ENCODE measurements around the gene GRAMD4. TPM values are rescaled to one million over a fixed set of nuclear protein-coding genes. Genes with fewer than 3 reads are reported as not detected.
A peak's percentile ranks its signal among the peaks of the same experiment; 100 is the strongest.

Gene GRAMD4
- total RNA-seq, 1 experiment from 2014 or later = 19.8 TPM

- H3K27ac ChIP-seq (ENCODE audit: insufficient read length, low read depth, low read length) = no peak overlapping the region
- H3K27ac Mint-ChIP-seq = no peak overlapping the region; a peak in 1 of 7 replicates
Observed at GRCh38 chr22:46578251-46578823, 41.8 kb upstream of the GRAMD4 start.

More at GRCh38 chr22:46578251-46578823, 41.8 kb upstream of the GRAMD4 start:
- Histone ChIP-seq H2BK120ac (ENCODE audit: low read depth, low read length, poor library complexity, severe bottlenecking) (no peak overlapping the region), H3K79me2 (ENCODE audit: insufficient read depth, low read length) (no peaks in the 10 kb centered on the region), H3K56ac (ENCODE audit: insufficient read length, low read depth, low read length) (no peak overlapping the region), H3K4ac (ENCODE audit: low read depth, low read length) (no peak overlapping the region), H3K9me3 (ENCODE audit: control insufficient read depth, low read depth, low read length) (no peaks in the 10 kb centered on the region), H2BK5ac (ENCODE audit: insufficient read length, low read length) (no peak overlapping the region), H3T11ph (ENCODE audit: low read length) (no peak overlapping the region), H3K4me1 (ENCODE audit: insufficient read depth, low read length) (no peaks in the 10 kb centered on the region), H3K23ac (ENCODE audit: insufficient read length, low read depth, low read length) (no peak overlapping the region), H2AFZ (ENCODE audit: low read length) (no peak overlapping the region), H2BK20ac (ENCODE audit: low read depth, low read length, poor library complexity, severe bottlenecking) (no peak overlapping the region), H3K9ac (ENCODE audit: extremely low read depth, insufficient read length, low read length) (no peak overlapping the region), H3K27me3 (ENCODE audit: insufficient read depth, low read length) (no peaks in the 10 kb centered on the region; the same call in 1 of the 2 replicates), H3K79me1 (ENCODE audit: insufficient read depth, low read depth, low read length, poor library complexity, severe bottlenecking) (no peaks in the 10 kb centered on the region), H2BK12ac (ENCODE audit: insufficient read length, low read depth, low read length) (no peak overlapping the region), H3K18ac (ENCODE audit: insufficient read length, low read depth, low read length) (no peak overlapping the region), H4K8ac (replicated peaks; ENCODE audit: insufficient read length, low read depth, low read length) (no peak overlapping the region), H3K4me2 (ENCODE audit: insufficient read depth, insufficient read length, low read length) (peak overlapping the region; percentile 66), H3K14ac (ENCODE audit: insufficient read depth, low read length) (no peak overlapping the region), H4K20me1 (ENCODE audit: control insufficient read depth, insufficient read depth, insufficient read length) (no peaks in the 10 kb centered on the region), H3K23me2 (ENCODE audit: insufficient read length, low read depth, low read length, poor library complexity, severe bottlenecking) (peaks cover 8% of the 10 kb centered on the region), H2AK5ac (ENCODE audit: insufficient read length, low read length) (no peak overlapping the region), H4K5ac (ENCODE audit: insufficient read length, low read depth, low read length) (no peak overlapping the region), H4K91ac (ENCODE audit: insufficient read length, low read depth, low read length) (no peak overlapping the region), H2BK15ac (ENCODE audit: low read depth, low read length) (no peak overlapping the region)
- peak; percentile 26 for DNase-seq
- H3K4me1 Mint-ChIP-seq = peaks cover 41 to 57% of the 10 kb centered on the region in 2 experiments
- no peak for TF ChIP-seq CTCF (conservative IDR thresholded peaks at IDR 0.05)
- H3K36me3 Mint-ChIP-seq (ENCODE audit: insufficient read depth in 1 of 3, low read depth in 3 of 3) = no peaks in the 10 kb centered on the region
- WGBS (ENCODE audit: extremely low coverage, insufficient read length, low lambda C conversion rate) = no CpG with 5 or more reads among the region's 9 CpGs
- H3K27me3 Mint-ChIP-seq (ENCODE audit: low read depth) = peaks cover 30% of the 10 kb centered on the region
- H3K4me3 Mint-ChIP-seq = peak overlapping the region; percentile 78 to 91
- H3K9me3 Mint-ChIP-seq = no peaks in the 10 kb centered on the region

Data from H9 (cell line).